Measurements from ENCODE around the gene DHX16. TPM values are rescaled to one million over a fixed set of nuclear protein-coding genes. Genes with fewer than 3 reads are reported as not detected.

The DHX16 gene
- total and polyA plus RNA-seq, 2 of the 8 experiments (the other 6 are each of a cell fraction or from before 2014, with no cell fraction given): 27.4 to 44.4 TPM

- no peak overlapping the region for H3K9ac ChIP-seq (replicated peaks in 1 of 4; ENCODE audit: extremely low read depth in 1 of 4, low read depth in 3 of 4, low read length in 3 of 4)
- FAIRE-seq (no peak), DNase-seq (ENCODE audit: low read depth in 1 of 2, low spot score in 2 of 2) (no peak)
- H3K4ac ChIP-seq (replicated peaks; ENCODE audit: insufficient read length, low read depth, low read length): no peak overlapping the region
- peaks cover 26 to 62% (median 46%) of the 10 kb centered on the region in 4 experiments for H3K36me3 ChIP-seq (ENCODE audit: control insufficient read depth in 2 of 4, insufficient read depth in 4 of 4, low read length in 3 of 4)
- H2BK20ac ChIP-seq (ENCODE audit: low read length): no peak overlapping the region
- H2BK5ac ChIP-seq (ENCODE audit: low read depth, low read length): no peak overlapping the region
- no peak overlapping the region for H3K4me3 ChIP-seq (ENCODE audit: extremely low read depth in 1 of 4, insufficient read depth in 2 of 4, low read depth in 3 of 4, low read length in 4 of 4)
- H3K56ac ChIP-seq (replicated peaks; ENCODE audit: insufficient read length, low read depth, low read length): no peak overlapping the region
- no peak overlapping the region for H2BK120ac ChIP-seq (replicated peaks; ENCODE audit: low read depth, low read length)
- H3K27me3 ChIP-seq (replicated peaks in 1 of 4; ENCODE audit: control insufficient read depth in 3 of 4, extremely low read depth in 1 of 4, insufficient read depth in 3 of 4, low read length in 3 of 4): no peaks in the 10 kb centered on the region
- H3K4me1 ChIP-seq (replicated peaks in 1 of 4; ENCODE audit: control insufficient read depth in 3 of 4, insufficient read depth in 4 of 4, low read length in 3 of 4): no peaks in the 10 kb centered on the region; a peak in 1 of 7 replicates
- H2AK5ac ChIP-seq (ENCODE audit: low read depth, low read length): no peak overlapping the region
- no peak overlapping the region for H4K91ac ChIP-seq (replicated peaks; ENCODE audit: insufficient read length, low read length)
- H2AFZ ChIP-seq (ENCODE audit: low read length): no peak overlapping the region
- TF ChIP-seq JUN (IDR thresholded peaks at IDR 0.05; ENCODE audit: low read depth, low read length) (no peak), TCF12 (IDR thresholded peaks at IDR 0.05; ENCODE audit: low read depth, low read length) (no peak), TAF7 (optimal IDR thresholded peaks at IDR 0.05; ENCODE audit: borderline replicate concordance, low read depth, low read length) (no peak), FOSL1 (IDR thresholded peaks at IDR 0.05; ENCODE audit: insufficient read depth, low read depth, low read length) (no peak), KDM5A (IDR thresholded peaks at IDR 0.05; ENCODE audit: low read length) (no peak)
- ChIA-PET POLR2A (ENCODE audit: partially characterized antibody) (interaction anchor here (0.7 to 35.9 kb wide), 5 partner anchors 9 to 240 kb away, joined by 3 to 732 read pairs (median 4); partner anchors contain the start of genes MDC1, MRPS18B, NRM and PPP1R10), CTCF (ENCODE audit: partially characterized antibody) (interaction anchor here (0.7 to 1.9 kb wide), 7 partner anchors 9 to 37 kb away, joined by 3 to 8 read pairs (median 3); partner anchors contain the start of gene DHX16)
- H3K27ac ChIP-seq (ENCODE audit: low read depth, low read length): no peak overlapping the region
- no peak overlapping the region for H4K8ac ChIP-seq (ENCODE audit: extremely low read depth, insufficient read depth, low read length)
- H3K23ac ChIP-seq (ENCODE audit: insufficient read length): no peak overlapping the region
- H4K20me1 ChIP-seq (replicated peaks in 1 of 2; ENCODE audit: control insufficient read depth in 1 of 2, insufficient read depth in 2 of 2, low read length in 2 of 2): peaks cover 0 to 5% of the 10 kb centered on the region in 2 experiments
- H2BK12ac ChIP-seq (ENCODE audit: low read depth, low read length): no peak overlapping the region
- no peaks in the 10 kb centered on the region for H3K79me2 ChIP-seq (ENCODE audit: control insufficient read depth in 1 of 2, insufficient read depth in 2 of 2, low read length in 2 of 2)
- no peaks in the 10 kb centered on the region for H3K23me2 ChIP-seq (ENCODE audit: low read depth, low read length)
- H3K9me3 ChIP-seq (ENCODE audit: insufficient read depth in 2 of 2, low read depth in 1 of 2, low read length in 1 of 2): no peaks in the 10 kb centered on the region
- H3K4me2 ChIP-seq (ENCODE audit: insufficient read depth in 1 of 2, low read depth in 2 of 2, low read length in 2 of 2): no peak overlapping the region
- no peak overlapping the region for H4K5ac ChIP-seq (ENCODE audit: insufficient read length, low read depth, low read length)
- no peak overlapping the region for H3K18ac ChIP-seq (ENCODE audit: extremely low read depth, low read length)
- no peaks in the 10 kb centered on the region; the same call in 1 of the 2 replicates for H3K79me1 ChIP-seq (ENCODE audit: low read depth, low read length)
- H3K14ac ChIP-seq (ENCODE audit: insufficient read length): no peak overlapping the region
- H2BK15ac ChIP-seq (ENCODE audit: low read length): no peak overlapping the region
- WGBS, 2 experiments (ENCODE audit: extremely low coverage in 1 of 2, insufficient coverage in 1 of 2, insufficient read length in 1 of 2, insufficient replicate concordance in 2 of 2, low coverage in 1 of 2, low lambda C conversion rate in 2 of 2, missing lambda C conversion rate in 1 of 2): 94% methylated on average over 2 of the region's 2 CpGs; no CpG with 5 or more reads in 1 of the 2 experiments
These were observed 36.5 kb upstream of the DHX16 start for GRCh38 chr6:30709101-30709868.

Data from H1 (cell line).